Stimulated activated CD4-positive, alpha-beta T cell treated with anti-CD3 and anti-CD28 coated beads, Interleukin-4, amount 100 ng/mL, for 48 hours (primary cell): ENCODE measurements around the gene AIFM3.

Experiments
- DNase-seq, 2 donors: peaks; one replicate each; pipeline ENCODE4 v3.0.0-alpha.2; 2020; ENCODE audit warnings: low read depth in 2 of 2

Gene AIFM3

DNA sequence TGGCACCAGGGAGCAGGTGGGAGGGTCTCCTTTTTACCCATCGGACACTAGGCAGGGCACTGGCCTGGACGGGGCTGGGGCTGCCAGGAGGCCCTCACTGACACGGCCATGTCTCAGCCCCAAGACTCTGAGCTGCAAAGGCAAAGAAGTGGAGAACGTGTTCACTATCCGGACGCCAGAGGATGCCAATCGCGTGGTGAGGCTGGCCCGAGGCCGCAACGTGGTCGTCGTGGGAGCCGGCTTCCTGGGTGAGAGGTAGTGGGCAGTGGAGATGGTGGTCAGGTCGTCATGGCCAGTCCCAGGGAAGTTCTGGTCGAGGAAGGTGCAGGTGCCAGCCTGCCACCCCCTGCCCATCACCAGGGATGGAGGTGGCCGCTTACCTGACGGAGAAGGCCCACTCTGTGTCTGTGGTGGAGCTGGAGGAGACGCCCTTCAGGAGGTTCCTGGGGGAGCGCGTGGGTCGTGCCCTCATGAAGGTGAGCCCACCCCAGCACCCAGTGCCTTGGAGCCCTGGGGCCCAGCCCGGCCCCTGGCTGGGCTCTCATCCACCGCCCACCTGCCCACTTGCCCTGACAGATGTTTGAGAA lies 9.3 kb downstream of the AIFM3 start:
- DNase-seq: no peak

DNA sequence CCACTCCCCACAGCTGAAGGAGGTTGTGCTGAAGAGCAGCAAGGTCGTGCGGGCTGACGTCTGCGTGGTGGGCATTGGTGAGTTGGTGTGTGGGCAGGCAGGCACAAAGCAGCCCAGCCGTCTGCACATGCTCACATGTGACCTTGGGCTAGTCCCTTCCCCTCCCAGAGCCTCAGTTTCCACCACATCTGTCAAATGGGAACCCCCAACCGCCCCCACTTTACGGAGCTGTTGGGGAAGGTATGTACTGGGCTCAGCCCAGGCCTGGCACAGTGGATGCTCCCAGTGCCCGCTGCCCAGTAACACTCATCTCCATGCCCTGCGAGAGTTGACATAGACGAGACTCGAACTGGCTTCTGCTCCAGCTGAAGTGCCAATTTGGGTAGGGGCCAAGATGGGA lies 10.0 kb downstream of the AIFM3 start:
- no peak for DNase-seq

DNA sequence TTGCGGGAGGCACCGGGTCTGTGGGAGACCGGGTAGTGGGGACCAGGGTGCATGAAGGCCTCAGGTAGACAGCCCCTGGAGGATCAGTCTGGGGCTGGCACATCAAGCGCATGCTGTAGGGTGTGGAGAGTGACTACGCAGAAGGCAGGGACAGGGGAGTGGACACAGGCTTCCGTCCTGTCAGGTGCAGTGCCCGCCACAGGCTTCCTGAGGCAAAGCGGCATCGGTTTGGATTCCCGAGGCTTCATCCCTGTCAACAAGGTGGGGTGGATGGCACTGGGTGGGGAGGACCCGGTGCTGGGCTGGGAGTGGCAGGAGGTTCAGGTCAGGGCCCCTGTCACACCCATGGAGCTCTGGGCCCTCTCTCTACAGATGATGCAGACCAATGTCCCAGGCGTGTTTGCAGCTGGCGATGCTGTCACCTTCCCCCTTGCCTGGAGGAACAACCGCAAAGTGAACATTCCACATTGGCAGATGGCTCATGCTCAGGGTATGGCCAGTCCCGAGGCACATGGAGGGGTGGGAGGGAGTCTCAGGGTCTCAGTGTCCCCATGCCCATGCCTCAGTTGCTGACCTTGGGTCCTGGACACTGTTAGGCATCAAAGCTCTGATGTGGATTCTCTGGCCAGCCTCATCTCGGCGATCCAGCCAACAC lies 10.6 kb downstream of the AIFM3 start:
- no peak for DNase-seq

DNA sequence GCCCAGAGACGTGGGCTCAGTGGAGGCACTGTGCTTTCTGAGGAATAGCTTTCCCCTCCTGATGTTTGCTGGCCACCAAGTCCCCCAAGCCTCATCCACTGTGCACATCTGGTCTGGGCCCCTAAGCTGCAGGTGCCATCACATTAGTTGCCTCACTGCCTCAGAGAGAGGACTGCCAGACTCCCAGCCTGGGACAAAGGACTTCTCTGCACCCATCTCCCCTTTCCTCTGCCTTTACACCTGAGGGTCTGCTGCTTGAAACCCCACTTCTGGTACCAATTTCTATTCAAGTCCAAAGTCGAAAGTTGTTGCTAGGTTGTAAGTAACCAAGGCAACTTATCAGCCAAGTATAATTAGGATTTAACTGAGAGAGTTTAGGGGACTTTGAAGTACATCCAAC lies 11.4 kb downstream of the AIFM3 start:
- DNase-seq: no peak

DNA sequence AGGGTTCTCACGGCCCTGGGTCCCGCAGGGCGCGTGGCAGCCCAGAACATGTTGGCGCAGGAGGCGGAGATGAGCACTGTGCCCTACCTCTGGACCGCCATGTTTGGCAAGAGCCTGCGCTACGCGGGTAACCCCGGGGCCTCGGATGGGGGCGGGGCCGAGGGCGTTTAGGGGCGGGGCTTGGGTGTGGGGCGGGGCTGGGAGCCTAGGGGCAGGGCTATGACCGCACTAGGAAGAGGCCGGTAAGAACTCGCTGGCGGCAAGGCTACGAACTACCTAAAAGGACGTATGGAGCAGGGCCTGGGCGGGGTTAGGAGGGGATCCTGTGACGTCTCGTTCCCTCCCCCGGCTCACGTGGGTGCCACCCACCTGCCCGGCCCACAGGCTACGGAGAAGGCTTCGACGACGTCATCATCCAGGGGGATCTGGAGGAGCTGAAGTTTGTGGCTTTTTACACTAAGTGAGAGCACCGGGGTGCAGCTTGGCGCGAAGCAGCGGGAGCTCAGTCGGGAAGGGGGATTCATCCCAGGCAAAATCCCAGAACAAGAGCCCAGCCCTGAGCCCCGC lies 12.3 kb downstream of the AIFM3 start:
- DNase-seq: peak; percentile 65 to 68

DNA sequence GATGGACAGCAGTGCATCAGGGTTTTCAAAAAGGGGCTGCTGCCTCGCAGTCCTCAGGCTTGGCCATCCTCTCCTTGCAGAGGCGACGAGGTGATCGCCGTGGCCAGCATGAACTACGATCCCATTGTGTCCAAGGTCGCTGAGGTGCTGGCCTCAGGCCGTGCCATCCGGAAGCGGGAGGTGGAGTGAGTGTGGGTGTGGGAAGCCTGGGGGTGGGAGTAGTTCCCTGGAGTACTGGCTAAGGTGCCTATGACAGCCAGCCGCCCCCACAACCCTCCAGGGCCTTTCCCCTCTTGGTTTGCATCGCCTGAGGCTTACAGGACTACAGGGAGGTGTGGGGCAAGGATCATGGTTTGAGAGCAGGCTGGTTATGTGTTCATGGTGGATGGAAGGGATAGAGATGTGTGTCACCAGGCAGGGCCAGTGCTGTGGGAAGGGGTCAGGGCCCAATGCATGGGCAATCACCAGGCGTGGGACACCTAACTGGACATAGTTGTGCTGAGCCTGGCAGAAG lies 12.9 kb downstream of the AIFM3 start:
- DNase-seq: no peak

DNA sequence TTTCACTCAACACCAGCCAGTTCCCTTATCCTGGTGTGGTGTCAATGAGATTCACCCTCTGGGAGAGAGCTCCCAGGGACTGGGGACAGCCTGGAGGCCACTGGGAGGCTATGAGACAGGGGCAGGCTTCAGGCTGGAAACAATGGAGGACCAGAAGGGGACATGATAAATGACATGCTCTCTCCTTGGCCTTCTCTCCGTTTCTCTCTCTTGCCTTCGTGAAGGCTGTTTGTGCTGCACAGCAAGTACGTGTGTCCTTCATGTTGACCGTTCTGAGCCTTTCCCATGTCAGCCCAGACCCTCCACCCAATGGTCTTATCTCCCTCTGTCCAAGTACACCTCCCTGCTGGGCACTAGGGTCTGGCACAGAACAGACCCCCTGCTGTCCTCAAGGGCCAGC lies 13.5 kb downstream of the AIFM3 start:
- no peak for DNase-seq

DNA sequence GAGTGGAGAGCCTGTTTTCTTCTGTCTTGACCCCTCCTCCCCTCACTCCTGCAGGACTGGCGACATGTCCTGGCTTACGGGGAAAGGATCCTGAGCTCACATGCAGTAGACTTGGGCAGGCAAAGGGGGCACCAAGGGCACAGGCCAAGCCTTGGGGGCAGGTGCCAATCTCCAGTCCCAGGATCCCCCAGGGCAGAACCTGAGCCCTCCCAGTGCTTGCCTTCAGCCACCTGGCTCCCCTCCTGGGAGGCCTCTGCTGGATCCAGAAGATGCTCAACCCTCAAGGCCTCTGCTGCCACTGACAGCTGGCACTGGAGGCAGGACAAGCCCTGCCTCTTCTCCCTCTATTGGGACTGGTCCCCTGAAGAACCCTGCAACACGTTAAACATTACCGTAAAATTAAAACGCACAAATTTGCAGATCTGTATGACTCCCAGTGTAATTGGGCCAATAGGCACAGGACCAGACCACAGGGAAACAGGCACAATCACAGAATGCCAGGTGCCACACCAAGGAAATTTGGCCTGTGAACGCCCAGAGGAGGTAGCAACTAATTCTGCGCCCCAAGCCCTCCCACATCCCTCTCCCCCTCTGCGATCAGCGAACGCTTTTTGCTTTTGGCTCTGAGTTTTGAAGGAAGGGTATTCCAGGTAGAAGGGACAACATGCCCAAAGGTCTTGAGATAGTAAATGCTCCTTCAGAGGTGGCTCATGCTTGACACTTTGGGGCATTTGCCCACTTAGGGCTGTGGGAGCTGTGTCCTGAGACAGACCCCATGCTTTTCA lies 14.1 kb downstream of the AIFM3 start:
- no peak for DNase-seq

DNA sequence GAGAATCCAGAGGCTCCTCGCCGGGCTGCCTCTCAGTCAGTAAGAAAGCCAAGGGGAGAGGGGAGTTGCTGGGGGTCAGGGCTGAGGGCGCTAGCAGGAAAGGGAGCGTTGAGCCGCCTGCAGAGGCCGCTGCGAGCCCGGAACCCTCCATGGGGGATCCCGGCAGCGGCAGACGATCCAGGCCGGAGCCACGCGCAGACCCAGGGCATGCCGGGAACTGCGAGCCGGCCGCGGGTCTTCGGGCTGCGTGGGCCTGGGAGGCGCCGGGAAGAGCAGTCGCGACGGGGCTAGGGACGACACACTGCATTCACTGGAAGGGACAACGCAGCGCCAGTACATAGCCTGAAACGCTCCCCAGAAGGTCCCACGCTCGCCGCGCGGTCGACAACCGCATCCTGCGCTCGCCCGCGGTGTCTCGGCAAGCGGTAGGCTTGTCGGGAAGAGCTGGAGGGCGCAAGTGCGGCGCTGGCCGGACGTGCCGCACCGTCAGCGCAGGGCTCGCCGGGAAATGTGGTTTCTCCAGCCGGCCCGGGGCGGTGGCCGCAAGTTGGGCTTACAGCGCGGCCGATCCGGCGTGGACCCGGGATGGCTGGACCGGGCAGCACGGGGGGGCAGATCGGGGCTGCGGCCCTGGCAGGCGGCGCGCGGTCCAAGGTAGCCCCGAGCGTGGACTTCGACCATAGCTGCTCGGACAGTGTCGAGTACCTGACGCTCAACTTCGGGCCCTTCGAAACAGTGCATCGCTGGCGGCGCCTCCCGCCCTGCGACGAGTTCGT lies 14.9 kb downstream of the AIFM3 start, which contains the start of gene LZTR1:
Gene LZTR1, plus strand, starts transcription at position 511 of the 776 bp plus-strand sequence. Its CDS starts 75 bp downstream, at position 586.
- peak; percentile 59 to 60 for DNase-seq

DNA sequence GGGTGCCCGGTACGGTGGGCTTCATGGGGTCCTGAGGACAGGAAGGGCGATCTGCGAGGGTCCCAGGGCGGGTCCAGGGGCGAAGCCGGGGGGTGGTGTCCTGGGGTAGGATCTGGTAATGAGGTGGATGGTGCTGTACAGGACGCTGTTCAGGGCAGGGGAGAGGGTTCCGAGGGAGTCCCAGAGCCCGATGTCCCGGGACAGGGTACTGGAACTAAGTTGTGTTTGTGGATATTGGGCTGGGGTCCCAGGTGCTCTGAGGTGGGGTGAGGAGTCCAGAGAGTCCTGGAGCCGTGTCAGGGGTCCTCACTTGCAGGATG lies 15.5 kb downstream of the AIFM3 start:
- DNase-seq: no peak

DNA sequence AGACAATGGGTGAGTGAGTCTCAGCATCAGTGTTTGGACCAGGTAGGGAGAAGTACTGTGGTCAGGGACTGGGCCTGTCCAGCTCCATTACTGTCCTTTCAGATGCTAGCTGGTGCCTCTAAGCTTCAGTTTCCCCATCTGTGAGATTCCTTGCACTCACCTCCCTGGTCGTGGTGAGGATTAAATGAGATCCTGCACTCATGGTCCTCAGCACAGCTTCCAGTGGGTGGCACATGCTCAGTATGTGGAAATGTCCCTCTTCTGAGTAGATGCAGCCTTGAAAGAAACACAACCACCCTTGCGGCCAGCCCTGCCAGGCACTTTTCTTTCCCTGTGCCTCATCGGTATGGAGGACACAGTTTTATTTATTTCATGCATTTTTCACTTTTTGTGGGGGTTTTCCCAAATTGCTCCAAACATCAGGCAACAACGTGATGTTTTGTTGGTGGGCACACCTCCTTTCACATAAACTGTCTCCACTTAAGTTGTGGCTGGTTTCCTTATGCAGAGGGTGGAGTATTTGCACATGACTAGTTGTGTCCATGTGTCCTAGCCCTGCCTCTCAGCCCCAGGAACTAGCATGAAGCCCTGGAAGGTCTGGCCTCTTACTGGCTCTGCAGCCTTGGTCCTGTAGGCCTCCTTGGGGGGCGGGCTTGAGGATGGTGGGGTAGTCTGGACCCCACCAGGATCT lies 16.2 kb downstream of the AIFM3 start:
- no peak for DNase-seq

DNA sequence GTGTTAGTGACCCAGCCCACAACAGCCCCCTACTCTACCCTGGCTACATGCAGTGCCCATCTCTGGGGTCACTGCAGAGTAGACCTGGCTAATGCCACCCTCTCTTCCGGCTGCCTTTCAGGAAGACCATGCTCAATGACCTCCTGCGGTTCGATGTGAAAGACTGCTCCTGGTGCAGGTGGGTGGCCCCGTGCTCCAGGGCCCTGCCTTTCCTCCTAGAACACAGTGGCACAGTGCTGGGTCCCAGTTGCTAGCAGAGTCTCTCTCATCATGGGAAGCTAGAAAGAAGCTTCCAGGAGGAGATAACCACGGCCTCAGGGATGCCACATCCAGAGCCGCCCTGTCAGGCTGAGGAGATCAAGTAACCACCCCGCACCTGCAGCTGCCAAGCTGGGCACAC lies 18.7 kb downstream of the AIFM3 start:
- no peak for DNase-seq

DNA sequence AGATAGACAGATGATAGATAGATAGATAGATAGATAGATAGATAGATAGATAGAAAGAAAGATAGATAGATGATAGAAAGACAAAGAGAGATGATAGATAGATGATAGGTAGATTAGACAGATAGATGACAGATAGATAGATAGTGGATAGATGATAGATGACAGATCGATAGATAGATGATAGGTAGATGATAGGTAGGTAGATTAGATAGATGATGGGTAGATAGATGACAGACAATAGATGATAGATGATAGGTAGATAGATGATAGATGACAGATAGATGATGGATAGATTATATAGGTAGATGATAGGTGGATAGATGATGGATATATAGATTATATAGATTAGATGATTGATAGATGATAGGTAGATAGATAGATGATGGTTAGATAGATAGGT lies 19.3 kb downstream of the AIFM3 start:
- no peak for DNase-seq

DNA sequence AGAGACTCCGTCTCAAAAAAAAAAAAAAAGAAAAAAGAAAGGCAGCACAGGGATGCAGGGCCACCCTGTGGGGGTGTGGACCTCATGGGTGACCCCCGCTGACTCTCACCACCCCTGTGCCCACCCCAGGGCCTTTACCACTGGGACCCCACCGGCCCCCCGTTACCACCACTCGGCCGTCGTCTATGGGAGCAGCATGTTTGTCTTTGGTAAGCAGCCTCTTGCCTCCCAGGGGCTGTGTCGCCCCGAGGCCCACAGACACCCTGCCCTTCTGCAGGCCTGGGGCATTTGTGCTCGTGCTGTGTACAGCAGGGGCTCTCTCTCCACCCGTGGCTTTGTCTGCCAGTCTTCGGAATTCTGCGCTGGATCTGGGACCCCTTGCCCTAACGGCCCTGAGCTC lies 20.3 kb downstream of the AIFM3 start:
- no peak for DNase-seq

DNA sequence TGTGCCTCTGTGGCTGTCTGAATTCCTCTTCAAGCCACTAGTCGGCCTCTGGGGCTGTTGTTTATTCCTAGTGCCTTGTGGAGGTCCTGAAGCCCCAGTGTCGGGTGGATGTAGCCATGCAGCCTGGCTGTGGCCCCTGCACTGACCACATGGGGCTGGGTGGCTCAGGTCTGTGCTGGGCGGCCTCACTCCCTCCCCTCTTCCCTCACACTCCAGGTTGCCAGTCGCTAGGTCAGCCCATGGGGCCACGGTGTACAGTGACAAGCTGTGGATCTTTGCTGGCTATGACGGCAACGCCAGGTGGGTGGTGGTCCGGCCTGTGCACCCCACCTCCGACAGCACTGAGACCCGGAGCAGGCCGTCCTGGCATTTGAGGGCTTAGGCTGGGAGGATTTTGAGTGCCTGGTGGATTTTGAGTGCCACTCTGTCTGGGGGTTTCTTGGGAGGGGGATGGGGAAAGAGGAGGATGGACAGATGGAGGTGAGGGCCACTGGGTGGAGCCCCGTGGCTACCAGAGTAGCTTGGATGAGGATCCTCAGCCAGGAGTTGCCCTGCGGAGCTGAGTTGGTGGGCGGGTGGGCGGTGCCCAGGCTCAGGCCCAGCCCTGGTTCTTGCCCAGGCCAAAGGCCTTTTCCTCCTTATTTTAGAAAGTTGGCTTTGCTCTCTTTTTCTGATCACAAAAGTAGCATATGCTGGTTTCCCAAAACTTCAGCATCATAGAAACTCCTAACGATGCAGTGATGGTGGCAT lies 21.7 kb downstream of the AIFM3 start:
- no peak for DNase-seq

DNA sequence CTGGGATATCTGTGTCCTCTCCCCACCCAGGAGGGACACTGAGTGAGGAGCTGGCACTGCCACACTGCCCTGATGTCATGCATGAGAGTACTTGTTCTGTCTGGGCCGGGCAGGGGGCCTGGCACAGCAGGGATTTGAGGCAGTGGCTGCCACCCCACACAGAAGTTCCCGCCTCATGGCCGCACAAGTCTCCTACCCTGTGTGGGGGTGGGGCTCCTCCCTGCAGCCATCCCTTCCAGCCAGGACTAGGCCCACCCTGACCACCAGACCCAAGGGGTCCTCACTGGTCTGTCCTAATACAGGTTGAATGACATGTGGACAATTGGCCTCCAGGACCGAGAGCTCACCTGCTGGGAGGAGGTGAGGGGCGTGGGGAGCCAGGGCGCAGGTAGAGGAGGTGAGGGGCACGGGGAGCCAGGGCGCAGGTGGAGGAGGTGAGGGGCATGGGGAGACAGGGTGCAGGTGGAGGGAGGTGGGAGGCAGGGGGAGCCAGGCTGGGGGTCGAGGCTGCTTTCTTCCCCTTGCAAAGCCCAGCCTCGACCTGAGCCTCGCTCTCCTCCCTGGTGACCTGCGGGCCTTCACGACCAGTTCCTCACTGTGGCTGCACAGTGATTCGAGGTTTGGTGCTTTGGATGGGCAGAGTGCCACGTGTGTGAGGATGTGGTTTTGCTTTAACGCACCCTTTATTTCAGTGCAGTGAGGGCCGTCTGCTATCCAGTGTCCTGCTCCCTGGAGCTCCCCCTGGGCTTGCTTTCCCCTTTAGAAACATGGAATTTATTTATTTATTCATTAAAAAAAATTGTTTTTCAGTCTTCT lies 22.5 kb downstream of the AIFM3 start:
- DNase-seq: no peak

DNA sequence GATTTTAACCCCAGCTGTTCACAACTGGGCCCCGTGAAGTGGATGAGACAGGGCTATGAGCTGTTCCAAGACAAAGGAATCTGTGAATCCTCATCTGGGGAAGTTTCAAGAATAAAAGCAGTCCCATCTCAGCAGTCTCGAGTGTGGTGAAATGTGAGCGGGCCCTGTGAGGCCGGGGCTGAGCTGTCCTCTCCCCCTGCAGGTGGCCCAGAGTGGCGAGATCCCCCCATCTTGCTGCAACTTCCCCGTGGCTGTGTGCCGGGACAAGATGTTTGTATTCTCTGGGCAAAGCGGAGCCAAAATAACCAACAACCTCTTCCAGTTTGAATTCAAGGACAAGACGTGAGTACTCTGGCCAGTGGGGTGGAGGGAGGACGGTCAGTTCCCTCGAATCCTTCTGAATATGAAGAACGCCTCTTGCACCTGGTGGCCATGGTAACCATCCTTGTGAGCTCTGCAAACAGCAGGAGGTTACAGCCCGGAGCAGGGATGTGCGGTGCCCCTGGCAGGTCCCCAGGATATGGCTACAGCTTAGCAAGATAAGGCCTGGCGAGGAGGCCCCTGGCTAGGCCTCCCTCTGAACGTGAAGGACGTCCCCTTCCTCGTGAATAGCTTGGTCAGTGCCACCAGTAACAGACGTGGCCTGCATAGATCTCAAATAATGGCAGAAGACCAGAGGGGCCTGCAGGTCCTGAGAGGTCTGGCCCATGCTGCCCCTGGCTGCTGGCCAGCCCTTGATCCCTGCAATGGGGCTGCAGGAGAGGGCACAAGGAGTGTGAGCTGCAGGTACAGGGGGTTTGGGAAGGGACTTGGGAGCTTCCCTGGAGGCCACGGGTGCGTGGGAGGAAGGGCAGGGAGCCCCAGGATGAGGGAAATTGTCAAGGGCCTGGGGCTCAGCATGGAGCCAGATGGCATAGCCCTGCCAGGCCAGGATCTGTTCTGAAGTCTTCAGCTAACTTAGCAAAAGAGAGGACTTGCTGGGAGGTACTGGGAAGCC lies 23.4 kb downstream of the AIFM3 start:
- DNase-seq: no peak

DNA sequence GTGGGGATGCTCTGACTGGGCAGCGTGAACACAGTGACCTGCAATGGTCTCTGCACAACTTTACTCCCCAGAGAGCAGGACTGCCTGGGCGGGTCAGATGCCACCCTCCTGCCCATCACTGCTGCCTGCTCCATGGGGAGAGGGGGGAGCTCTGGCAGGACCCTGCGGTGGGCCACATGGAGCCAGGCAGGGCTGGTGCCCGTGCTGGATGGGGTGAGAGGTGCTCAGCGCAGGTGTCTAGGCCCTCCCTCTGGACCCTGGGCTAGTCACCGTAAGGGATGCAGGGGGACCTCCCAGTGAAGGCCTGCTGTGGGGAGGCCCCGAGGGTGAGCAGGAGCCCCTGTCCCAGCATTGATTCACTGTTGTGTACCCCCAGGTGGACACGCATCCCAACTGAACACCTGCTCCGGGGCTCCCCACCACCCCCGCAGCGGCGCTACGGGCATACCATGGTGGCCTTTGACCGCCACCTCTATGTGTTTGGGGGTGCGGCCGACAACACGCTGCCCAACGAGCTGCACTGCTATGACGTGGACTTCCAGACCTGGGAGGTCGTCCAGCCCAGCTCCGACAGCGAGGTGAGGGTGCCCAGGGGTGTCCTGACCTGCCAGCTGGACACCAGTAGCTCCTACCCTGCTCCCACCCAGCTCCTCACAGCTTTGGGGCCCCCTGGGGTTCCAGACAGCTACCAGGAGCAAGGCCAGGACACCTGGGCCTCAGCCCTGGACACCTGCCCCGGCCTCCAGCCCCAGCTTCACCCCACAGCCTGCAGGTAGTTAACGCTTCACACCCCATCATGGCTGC lies 24.4 kb downstream of the AIFM3 start:
- DNase-seq: no peak
